Measurements from ENCODE around the gene SH3RF3. TPM values are rescaled to one million over a fixed set of nuclear protein-coding genes. Genes with fewer than 3 reads are reported as not detected.

Gene SH3RF3
- total and polyA plus RNA-seq, 2 of the 13 experiments (the other 11 are each of a cell fraction or from before 2014, with no cell fraction given): 0.04 TPM; not detected in 1

- TF ChIP-seq ZBTB34 (CRISPR knock-in tag; IDR thresholded peaks at IDR 0.05) (no peak), ZNF124 (CRISPR knock-in tag; IDR thresholded peaks at IDR 0.05) (no peak), DMAP1 (CRISPR knock-in tag; IDR thresholded peaks at IDR 0.05) (no peak), ATF3 (CRISPR knock-in tag; IDR thresholded peaks at IDR 0.05) (no peak), FLYWCH1 (CRISPR knock-in tag; IDR thresholded peaks at IDR 0.05) (no peak), CEBPB (IDR thresholded peaks at IDR 0.05; ENCODE audit: borderline replicate concordance, low read depth, low read length) (no peak), HNF4G (IDR thresholded peaks at IDR 0.05; ENCODE audit: borderline replicate concordance, low read depth, low read length) (no peak), HNF4G (CRISPR knock-in tag; IDR thresholded peaks at IDR 0.05; ENCODE audit: borderline replicate concordance, low read depth) (no peak), CENPX (CRISPR knock-in tag; IDR thresholded peaks at IDR 0.05) (no peak), ZNF337 (CRISPR knock-in tag; IDR thresholded peaks at IDR 0.05; ENCODE audit: borderline replicate concordance, low read depth) (no peak), ZNF530 (CRISPR knock-in tag; IDR thresholded peaks at IDR 0.05; ENCODE audit: low read depth) (no peak), TBL1XR1 (IDR thresholded peaks at IDR 0.05; ENCODE audit: borderline replicate concordance, low read length, partially characterized antibody) (no peak), ZNF138 (CRISPR knock-in tag; IDR thresholded peaks at IDR 0.05; ENCODE audit: low read depth) (no peak), NFIC (IDR thresholded peaks at IDR 0.05; ENCODE audit: low read length) (no peak), THAP11 (CRISPR knock-in tag; IDR thresholded peaks at IDR 0.05) (peak; percentile 36; the same call in 1 of the 2 replicates), ZNF20 (CRISPR knock-in tag; IDR thresholded peaks at IDR 0.05) (no peak), AHDC1 (CRISPR knock-in tag; IDR thresholded peaks at IDR 0.05; ENCODE audit: borderline replicate concordance) (no peak), NFKB2 (CRISPR knock-in tag; IDR thresholded peaks at IDR 0.05; ENCODE audit: borderline replicate concordance) (peak; percentile 54; the same call in 1 of the 2 replicates), THRA (CRISPR knock-in tag; IDR thresholded peaks at IDR 0.05; ENCODE audit: borderline replicate concordance) (no peak), NCOA5 (CRISPR knock-in tag; IDR thresholded peaks at IDR 0.05) (no peak)
Observed at GRCh38 chr2:109529532-109530449, 400.8 kb downstream of the SH3RF3 start (continued).
